Measurements from ENCODE around the gene KREMEN2.

KREMEN2 gene

DNA sequence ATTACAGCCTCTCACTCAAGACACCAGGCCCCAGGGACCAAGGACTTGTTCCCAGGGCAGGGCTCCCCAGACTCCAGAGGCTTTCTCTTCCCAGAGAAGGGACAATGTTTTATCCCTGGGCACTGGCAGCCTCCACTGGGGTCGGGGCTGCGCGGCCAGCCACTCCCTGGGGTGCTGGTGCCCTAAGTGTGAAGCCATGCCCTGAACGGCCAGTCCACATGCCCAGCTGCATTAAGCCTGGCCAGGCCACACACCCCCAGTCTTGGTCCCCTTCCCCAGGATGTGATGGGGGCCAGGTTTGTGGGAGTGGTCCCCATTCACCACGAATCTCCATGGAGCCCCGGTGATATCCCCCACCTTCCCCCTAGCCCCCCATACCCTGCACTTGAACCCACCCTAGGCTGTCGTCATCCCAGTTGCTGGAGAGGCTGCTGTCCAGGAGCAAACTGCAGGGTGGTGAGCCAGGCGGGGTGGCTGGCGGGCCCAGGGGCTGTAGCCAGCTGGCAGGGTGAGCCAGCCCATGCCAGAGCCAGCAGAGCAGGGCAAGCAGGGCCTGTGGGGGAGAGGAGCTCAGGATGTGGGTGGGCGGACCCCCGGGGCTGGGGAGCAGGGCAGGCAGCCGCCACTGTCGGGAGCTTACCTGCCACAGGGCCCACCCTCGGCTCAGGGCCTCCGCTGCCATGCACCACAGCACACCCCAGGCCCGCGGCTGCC, 9.7 kb downstream of the KREMEN2 start:
- Histone ChIP-seq H2BK5ac (ENCODE audit: low read depth, low read length, poor library complexity, severe bottlenecking) (no peak overlapping the region), H4K91ac (ENCODE audit: low read length) (no peak overlapping the region), H3K27ac (ENCODE audit: low read length, poor library complexity, severe bottlenecking) (no peak overlapping the region), H3K4me2 (ENCODE audit: low read length, poor library complexity, severe bottlenecking) (no peak overlapping the region), H3K23ac (ENCODE audit: low read length in 2 of 2) (no peak overlapping the region), H3K4me1 (ENCODE audit: control insufficient read depth, insufficient read depth, low read depth, low read length) (peaks cover 35% of the 10 kb centered on the region), H2AK5ac (ENCODE audit: low read length, severe bottlenecking) (no peak overlapping the region), H3K79me1 (replicated peaks; ENCODE audit: low read length, poor library complexity, severe bottlenecking) (peaks cover 18% of the 10 kb centered on the region), H3K4me3 (ENCODE audit: insufficient read depth in 1 of 2, low read depth in 1 of 2, low read length in 2 of 2) (peak overlapping the region in 1 of 2 experiments; percentile 29), H3K27me3 (ENCODE audit: control insufficient read depth in 1 of 2, insufficient read depth in 1 of 2, low read length in 2 of 2) (peaks cover 0 to 1% of the 10 kb centered on the region in 2 experiments), H3K14ac (ENCODE audit: low read length in 2 of 2) (no peak overlapping the region), H2BK15ac (ENCODE audit: low read depth, poor library complexity, severe bottlenecking) (no peak overlapping the region), H2BK120ac (ENCODE audit: low read depth, low read length) (no peak overlapping the region), H3K36me3 (ENCODE audit: control insufficient read depth in 1 of 2, insufficient read depth in 2 of 2, low read depth in 1 of 2, low read length in 2 of 2) (peaks cover 0 to 52% of the 10 kb centered on the region in 2 experiments), H2AFZ (ENCODE audit: low read depth, low read length) (no peak overlapping the region), H4K8ac (ENCODE audit: low read length) (no peak overlapping the region), H3K9me3 (ENCODE audit: control insufficient read depth, low read length) (no peaks in the 10 kb centered on the region), H3K9ac (ENCODE audit: low read length) (no peak overlapping the region), H3K4ac (ENCODE audit: low read depth in 1 of 2, low read length in 2 of 2) (no peak overlapping the region), H2BK12ac (ENCODE audit: low read length in 2 of 2) (no peak overlapping the region), H3K18ac (ENCODE audit: low read depth in 1 of 2, low read length in 2 of 2) (no peak overlapping the region)
- WGBS: 95% methylated on average over 14 of the region's 17 CpGs
- no peak for DNase-seq

DNA sequence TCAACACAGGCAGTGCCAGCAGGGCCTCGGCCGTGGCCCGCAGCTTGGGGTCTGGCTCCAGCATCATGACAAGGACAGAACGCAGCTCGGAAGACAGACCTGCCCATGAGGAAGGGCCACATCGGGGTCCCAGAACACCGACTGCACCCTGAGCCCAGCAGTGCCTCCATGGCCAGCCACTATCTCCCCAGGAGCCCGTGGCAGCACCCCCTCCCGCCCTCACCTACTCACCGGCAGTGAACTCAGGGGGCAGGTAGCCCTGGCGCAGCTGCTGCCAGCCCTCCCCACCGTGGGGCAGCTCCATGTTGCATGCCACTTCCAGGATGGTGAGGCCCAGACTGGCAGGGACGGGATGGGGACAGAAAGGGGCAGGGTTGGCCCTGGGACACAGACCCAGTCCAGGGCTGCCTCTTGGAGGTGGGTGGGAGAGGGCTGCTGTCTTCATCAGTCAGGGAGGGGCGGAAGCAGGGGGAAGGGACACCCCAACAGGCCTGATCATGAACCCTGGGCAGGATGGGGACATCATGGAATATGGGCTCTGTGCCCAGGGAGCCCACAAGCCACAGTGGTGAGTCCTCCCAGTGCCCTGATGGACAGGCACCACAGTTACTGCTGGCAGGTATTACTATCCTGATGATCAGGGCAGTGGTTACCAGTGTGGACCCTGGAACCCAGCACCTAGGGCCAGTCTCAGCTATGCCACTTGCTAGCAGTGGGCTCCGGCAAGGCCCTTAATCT, 10.4 kb downstream of the KREMEN2 start:
- Histone ChIP-seq H2BK120ac (ENCODE audit: low read depth, low read length) (no peak overlapping the region), H3K4me3 (ENCODE audit: insufficient read depth in 1 of 2, low read depth in 1 of 2, low read length in 2 of 2) (no peak overlapping the region), H4K8ac (ENCODE audit: low read length) (no peak overlapping the region), H3K9ac (ENCODE audit: low read length) (no peak overlapping the region), H4K91ac (ENCODE audit: low read length) (no peak overlapping the region), H3K4me2 (ENCODE audit: low read length, poor library complexity, severe bottlenecking) (no peak overlapping the region), H3K14ac (ENCODE audit: low read length in 2 of 2) (no peak overlapping the region), H3K36me3 (ENCODE audit: control insufficient read depth in 1 of 2, insufficient read depth in 2 of 2, low read depth in 1 of 2, low read length in 2 of 2) (peaks cover 0 to 52% of the 10 kb centered on the region in 2 experiments), H2BK5ac (ENCODE audit: low read depth, low read length, poor library complexity, severe bottlenecking) (no peak overlapping the region), H3K4ac (ENCODE audit: low read depth in 1 of 2, low read length in 2 of 2) (no peak overlapping the region), H3K79me1 (replicated peaks; ENCODE audit: low read length, poor library complexity, severe bottlenecking) (peaks cover 22% of the 10 kb centered on the region), H2AK5ac (ENCODE audit: low read length, severe bottlenecking) (no peak overlapping the region), H2AFZ (ENCODE audit: low read depth, low read length) (no peak overlapping the region), H3K18ac (ENCODE audit: low read depth in 1 of 2, low read length in 2 of 2) (no peak overlapping the region), H3K23ac (ENCODE audit: low read length in 2 of 2) (no peak overlapping the region), H3K27ac (ENCODE audit: low read length, poor library complexity, severe bottlenecking) (no peak overlapping the region), H3K4me1 (ENCODE audit: control insufficient read depth, insufficient read depth, low read depth, low read length) (peaks cover 32% of the 10 kb centered on the region), H2BK15ac (ENCODE audit: low read depth, poor library complexity, severe bottlenecking) (no peak overlapping the region), H2BK12ac (ENCODE audit: low read length in 2 of 2) (no peak overlapping the region), H3K9me3 (ENCODE audit: control insufficient read depth, low read length) (no peaks in the 10 kb centered on the region), H3K27me3 (ENCODE audit: control insufficient read depth in 1 of 2, insufficient read depth in 1 of 2, low read length in 2 of 2) (no peaks in the 10 kb centered on the region)
- DNase-seq: no peak
- WGBS: 96% methylated on average over 14 of the region's 15 CpGs

DNA sequence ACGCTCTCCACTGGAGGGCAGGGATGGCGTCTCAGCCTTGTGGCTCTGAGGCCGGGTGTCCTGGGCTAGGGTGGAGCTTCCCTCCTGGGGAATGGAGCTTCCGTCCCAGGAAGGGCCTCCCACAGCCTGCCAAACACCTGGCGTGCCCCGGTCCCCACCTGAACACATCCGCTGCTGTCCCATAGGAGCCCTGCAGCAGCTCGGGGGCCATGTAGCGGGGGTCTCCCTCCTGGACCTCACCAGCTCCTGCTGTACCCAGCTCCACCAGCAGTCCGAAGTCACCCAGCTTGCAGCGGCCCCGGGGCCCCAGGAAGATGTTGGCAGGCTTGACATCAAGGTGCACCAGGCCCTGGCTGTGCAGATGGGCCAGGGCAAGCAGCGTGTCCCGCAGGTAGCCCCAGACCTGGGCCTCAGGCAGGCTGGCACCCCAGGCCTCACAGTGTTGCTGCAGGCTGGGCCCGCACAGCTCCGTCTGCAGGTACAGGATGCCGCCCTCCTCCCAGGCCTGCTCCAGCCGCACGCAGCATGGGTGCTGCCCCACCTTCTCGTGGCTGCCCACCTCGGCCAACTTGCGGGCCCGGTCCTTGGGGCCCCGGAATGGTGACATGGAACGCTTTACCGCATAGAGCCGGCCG, 11.2 kb downstream of the KREMEN2 start:
- no peak overlapping the region for H3K23ac ChIP-seq (ENCODE audit: low read length in 2 of 2)
- no peak overlapping the region for H2BK15ac ChIP-seq (ENCODE audit: low read depth, poor library complexity, severe bottlenecking)
- no peak for DNase-seq
- no peak overlapping the region for H2BK5ac ChIP-seq (ENCODE audit: low read depth, low read length, poor library complexity, severe bottlenecking)
- no peak overlapping the region for H3K18ac ChIP-seq (ENCODE audit: low read depth in 1 of 2, low read length in 2 of 2)
- H2BK12ac ChIP-seq (ENCODE audit: low read length in 2 of 2): no peak overlapping the region
- no peaks in the 10 kb centered on the region for H3K9me3 ChIP-seq (ENCODE audit: control insufficient read depth, low read length)
- no peaks in the 10 kb centered on the region for H3K27me3 ChIP-seq (ENCODE audit: control insufficient read depth in 1 of 2, insufficient read depth in 1 of 2, low read length in 2 of 2)
- no peak overlapping the region for H2AK5ac ChIP-seq (ENCODE audit: low read length, severe bottlenecking)
- H3K14ac ChIP-seq (ENCODE audit: low read length in 2 of 2): no peak overlapping the region
- no peak overlapping the region for H2BK120ac ChIP-seq (ENCODE audit: low read depth, low read length)
- peaks cover 33% of the 10 kb centered on the region for H3K4me1 ChIP-seq (ENCODE audit: control insufficient read depth, insufficient read depth, low read depth, low read length)
- H3K4me2 ChIP-seq (ENCODE audit: low read length, poor library complexity, severe bottlenecking): no peak overlapping the region
- peaks cover 21% of the 10 kb centered on the region for H3K79me1 ChIP-seq (replicated peaks; ENCODE audit: low read length, poor library complexity, severe bottlenecking)
- WGBS: 96% methylated on average over 28 of the region's 28 CpGs
- no peak overlapping the region for H2AFZ ChIP-seq (ENCODE audit: low read depth, low read length)
- H3K4ac ChIP-seq (ENCODE audit: low read depth in 1 of 2, low read length in 2 of 2): no peak overlapping the region
- peaks cover 0 to 52% of the 10 kb centered on the region in 2 experiments for H3K36me3 ChIP-seq (ENCODE audit: control insufficient read depth in 1 of 2, insufficient read depth in 2 of 2, low read depth in 1 of 2, low read length in 2 of 2)
- H4K8ac ChIP-seq (ENCODE audit: low read length): no peak overlapping the region
- H4K91ac ChIP-seq (ENCODE audit: low read length): no peak overlapping the region
- H3K9ac ChIP-seq (ENCODE audit: low read length): no peak overlapping the region
- H3K27ac ChIP-seq (ENCODE audit: low read length, poor library complexity, severe bottlenecking): no peak overlapping the region
- H3K4me3 ChIP-seq (ENCODE audit: insufficient read depth in 1 of 2, low read depth in 1 of 2, low read length in 2 of 2): no peak overlapping the region

DNA sequence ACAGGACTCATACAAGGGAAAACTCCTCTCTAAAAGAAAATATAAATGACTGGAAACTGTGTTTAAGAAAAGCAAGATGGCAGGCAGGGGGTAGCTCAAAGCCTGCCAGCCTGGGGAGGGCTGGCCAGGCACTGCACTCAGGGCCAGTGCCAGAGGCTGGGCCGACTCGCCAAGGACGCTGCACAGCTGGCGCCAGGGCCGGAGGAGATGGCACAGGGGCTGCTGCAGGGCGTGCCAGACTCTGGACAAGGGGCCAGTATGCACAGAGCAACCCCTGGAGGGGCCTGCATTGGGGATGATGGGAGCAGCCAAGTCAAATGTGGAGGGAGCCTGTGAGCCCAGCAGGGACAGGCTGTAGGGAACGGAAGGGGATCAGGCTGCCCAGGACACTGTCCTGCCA, 12.1 kb downstream of the KREMEN2 start:
- peak overlapping the region; percentile 7 for H4K8ac ChIP-seq (ENCODE audit: low read length)
- peaks cover 20% of the 10 kb centered on the region for H3K79me1 ChIP-seq (replicated peaks; ENCODE audit: low read length, poor library complexity, severe bottlenecking)
- 96% methylated on average over 7 of the region's 7 CpGs for WGBS
- no peak overlapping the region for H3K4me3 ChIP-seq (ENCODE audit: insufficient read depth in 1 of 2, low read depth in 1 of 2, low read length in 2 of 2)
- H3K36me3 ChIP-seq (ENCODE audit: control insufficient read depth in 1 of 2, insufficient read depth in 2 of 2, low read depth in 1 of 2, low read length in 2 of 2): peaks cover 0 to 50% of the 10 kb centered on the region in 2 experiments
- H3K18ac ChIP-seq (ENCODE audit: low read depth in 1 of 2, low read length in 2 of 2): no peak overlapping the region
- no peak overlapping the region for H2AK5ac ChIP-seq (ENCODE audit: low read length, severe bottlenecking)
- H2BK15ac ChIP-seq (ENCODE audit: low read depth, poor library complexity, severe bottlenecking): no peak overlapping the region
- no peaks in the 10 kb centered on the region for H3K27me3 ChIP-seq (ENCODE audit: control insufficient read depth in 1 of 2, insufficient read depth in 1 of 2, low read length in 2 of 2)
- H3K27ac ChIP-seq (ENCODE audit: low read length, poor library complexity, severe bottlenecking): no peak overlapping the region
- H2BK120ac ChIP-seq (ENCODE audit: low read depth, low read length): no peak overlapping the region
- no peak overlapping the region for H3K4me2 ChIP-seq (ENCODE audit: low read length, poor library complexity, severe bottlenecking)
- H3K23ac ChIP-seq (ENCODE audit: low read length in 2 of 2): no peak overlapping the region
- H2BK5ac ChIP-seq (ENCODE audit: low read depth, low read length, poor library complexity, severe bottlenecking): no peak overlapping the region
- DNase-seq: no peak
- no peak overlapping the region for H2BK12ac ChIP-seq (ENCODE audit: low read length in 2 of 2)
- H2AFZ ChIP-seq (ENCODE audit: low read depth, low read length): no peak overlapping the region
- H4K91ac ChIP-seq (ENCODE audit: low read length): no peak overlapping the region
- no peak overlapping the region for H3K14ac ChIP-seq (ENCODE audit: low read length in 2 of 2)
- peaks cover 30% of the 10 kb centered on the region for H3K4me1 ChIP-seq (ENCODE audit: control insufficient read depth, insufficient read depth, low read depth, low read length)
- H3K9ac ChIP-seq (ENCODE audit: low read length): no peak overlapping the region
- no peaks in the 10 kb centered on the region for H3K9me3 ChIP-seq (ENCODE audit: control insufficient read depth, low read length)
- H3K4ac ChIP-seq (ENCODE audit: low read depth in 1 of 2, low read length in 2 of 2): no peak overlapping the region

Data from mesenchymal stem cell (in vitro differentiated cells and primary cell).